Measurements from ENCODE around the gene RASGRF2. TPM values are rescaled to one million over a fixed set of nuclear protein-coding genes. Genes with fewer than 3 reads are reported as not detected.

RASGRF2 gene
- polyA plus RNA-seq, 2 of the 4 experiments (the other 2 are of a cell fraction), result 1.4 to 2.1 TPM

DNA sequence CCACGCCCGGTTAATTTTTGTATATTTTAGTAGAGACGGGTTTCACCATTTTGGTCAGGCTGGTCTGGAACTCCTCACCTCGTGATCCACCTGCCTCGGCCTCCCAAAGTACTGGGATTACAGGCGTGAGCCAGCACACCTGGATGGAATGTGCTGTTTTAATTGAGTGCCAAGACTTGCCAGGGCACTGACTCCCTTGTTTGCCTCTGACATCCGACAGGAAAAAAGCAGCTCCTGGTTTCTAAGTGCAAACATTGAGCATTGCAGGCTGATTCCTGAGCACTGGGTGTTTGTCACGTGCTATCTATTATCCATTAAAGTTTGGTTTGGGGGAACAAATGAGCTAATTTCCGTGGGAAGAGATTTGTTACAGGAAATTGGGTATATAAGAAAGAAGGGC is 202.3 kb downstream of the RASGRF2 start (continued):
- TF ChIP-seq, protein P1, sequence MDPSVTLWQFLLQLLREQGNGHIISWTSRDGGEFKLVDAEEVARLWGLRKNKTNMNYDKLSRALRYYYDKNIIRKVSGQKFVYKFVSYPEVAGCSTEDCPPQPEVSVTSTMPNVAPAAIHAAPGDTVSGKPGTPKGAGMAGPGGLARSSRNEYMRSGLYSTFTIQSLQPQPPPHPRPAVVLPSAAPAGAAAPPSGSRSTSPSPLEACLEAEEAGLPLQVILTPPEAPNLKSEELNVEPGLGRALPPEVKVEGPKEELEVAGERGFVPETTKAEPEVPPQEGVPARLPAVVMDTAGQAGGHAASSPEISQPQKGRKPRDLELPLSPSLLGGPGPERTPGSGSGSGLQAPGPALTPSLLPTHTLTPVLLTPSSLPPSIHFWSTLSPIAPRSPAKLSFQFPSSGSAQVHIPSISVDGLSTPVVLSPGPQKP (IDR thresholded peaks at IDR 0.05; ENCODE audit: low read depth, low read length), result no peak
- TF ChIP-seq MAFK (IDR thresholded peaks at IDR 0.05; ENCODE audit: partially characterized antibody) (no peak), RFX5 (IDR thresholded peaks at IDR 0.05) (no peak)

DNA sequence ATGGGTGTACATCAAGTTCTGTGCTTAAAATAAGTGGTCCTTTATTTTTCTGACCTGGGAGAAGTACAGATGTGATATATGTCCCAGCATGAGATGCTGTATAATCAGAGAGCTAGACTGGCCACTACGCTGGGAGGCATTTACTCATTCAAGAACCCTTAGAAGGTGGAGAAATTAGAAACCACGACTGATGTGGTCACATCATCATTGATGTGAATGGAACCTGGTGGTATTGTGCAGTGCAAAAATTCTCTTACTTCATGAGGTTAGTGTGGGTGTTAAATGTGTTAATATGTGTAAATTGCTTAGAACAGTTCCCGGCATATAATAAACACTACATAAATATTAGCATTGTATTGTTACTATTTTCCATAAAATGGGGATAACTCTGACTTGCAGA is 203.5 kb downstream of the RASGRF2 start:
- 70% methylated on average over 3 of the region's 3 CpGs for WGBS (ENCODE audit: missing lambda C conversion rate)
- ATAC-seq, result no peak
- no peak for FAIRE-seq
- H3K9me3 ChIP-seq, result no peaks in the 10 kb centered on the region
- H3K4me2 ChIP-seq, result no peak overlapping the region
- POLR2A ChIA-PET, result interaction anchor here (0.5 kb wide), 1 partner anchor 80 kb away, joined by 3 read pairs; no protein-coding TSS in a partner anchor
- CTCF ChIA-PET, result interaction anchor here (0.7 to 1.3 kb wide), 4 partner anchors 31 to 492 kb away, joined by 3 to 4 read pairs (median 3); no protein-coding TSS in a partner anchor
- H3K4me1 ChIP-seq, result no peaks in the 10 kb centered on the region
- H3K27ac ChIP-seq, result no peak overlapping the region
- no peak for DNase-seq (ENCODE audit: low read depth in 1 of 2, low spot score in 1 of 2)
- H3K4me3 ChIP-seq, result no peak overlapping the region
- TF ChIP-seq NFE2L2 (conservative IDR thresholded peaks at IDR 0.05; ENCODE audit: low read length), result no peak
- no peak for TF ChIP-seq SMC3 (IDR thresholded peaks at IDR 0.05)
- TF ChIP-seq MYC (IDR thresholded peaks at IDR 0.05; ENCODE audit: borderline replicate concordance, low read length), result no peak
- TF ChIP-seq POLR2AphosphoS2 (conservative IDR thresholded peaks at IDR 0.05; ENCODE audit: low read length), result no peak
- TF ChIP-seq HOXB5 (CRISPR knock-in tag; IDR thresholded peaks at IDR 0.05), result no peak
- no peak for TF ChIP-seq CEBPB (IDR thresholded peaks at IDR 0.05)
- TF ChIP-seq, protein P2, sequence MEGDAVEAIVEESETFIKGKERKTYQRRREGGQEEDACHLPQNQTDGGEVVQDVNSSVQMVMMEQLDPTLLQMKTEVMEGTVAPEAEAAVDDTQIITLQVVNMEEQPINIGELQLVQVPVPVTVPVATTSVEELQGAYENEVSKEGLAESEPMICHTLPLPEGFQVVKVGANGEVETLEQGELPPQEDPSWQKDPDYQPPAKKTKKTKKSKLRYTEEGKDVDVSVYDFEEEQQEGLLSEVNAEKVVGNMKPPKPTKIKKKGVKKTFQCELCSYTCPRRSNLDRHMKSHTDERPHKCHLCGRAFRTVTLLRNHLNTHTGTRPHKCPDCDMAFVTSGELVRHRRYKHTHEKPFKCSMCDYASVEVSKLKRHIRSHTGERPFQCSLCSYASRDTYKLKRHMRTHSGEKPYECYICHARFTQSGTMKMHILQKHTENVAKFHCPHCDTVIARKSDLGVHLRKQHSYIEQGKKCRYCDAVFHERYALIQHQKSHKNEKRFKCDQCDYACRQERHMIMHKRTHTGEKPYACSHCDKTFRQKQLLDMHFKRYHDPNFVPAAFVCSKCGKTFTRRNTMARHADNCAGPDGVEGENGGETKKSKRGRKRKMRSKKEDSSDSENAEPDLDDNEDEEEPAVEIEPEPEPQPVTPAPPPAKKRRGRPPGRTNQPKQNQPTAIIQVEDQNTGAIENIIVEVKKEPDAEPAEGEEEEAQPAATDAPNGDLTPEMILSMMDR (IDR thresholded peaks at IDR 0.05), result no peak
- TF ChIP-seq HOXB13 (CRISPR knock-in tag; IDR thresholded peaks at IDR 0.05; ENCODE audit: low read depth), result no peak
- no peak for TF ChIP-seq TP53 (CRISPR knock-in tag; IDR thresholded peaks at IDR 0.05)
- TF ChIP-seq NR3C1 (IDR thresholded peaks at IDR 0.05), result no peak
- no peak for TF ChIP-seq CBX8 (IDR thresholded peaks at IDR 0.05)

DNA sequence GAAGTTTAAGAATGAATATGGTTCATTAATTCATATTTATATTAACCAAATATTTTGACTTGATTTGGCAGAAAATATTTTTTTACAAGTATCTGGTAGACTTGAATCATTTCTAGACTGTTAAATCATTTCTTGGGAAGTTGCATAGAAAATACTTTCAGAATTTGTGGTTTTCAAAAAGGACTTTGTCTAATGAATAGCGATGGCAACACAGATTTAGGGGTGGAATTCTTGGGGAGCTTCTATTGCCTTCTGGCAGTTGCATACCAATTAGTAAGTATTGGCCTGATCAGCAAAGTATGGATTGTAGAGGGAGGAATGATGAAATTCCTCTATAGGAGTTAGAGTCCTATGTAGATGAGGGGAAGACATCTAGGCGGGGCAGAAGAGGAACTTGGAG is 204.3 kb downstream of the RASGRF2 start:
- 77% methylated on average over 2 of the region's 2 CpGs for WGBS (ENCODE audit: missing lambda C conversion rate)
- CTCF ChIA-PET, result interaction anchor here (0.7 to 1.4 kb wide), 2 partner anchors 15 to 55 kb away, joined by 3 to 4 read pairs; no protein-coding TSS in a partner anchor
- FAIRE-seq, result no peak

DNA sequence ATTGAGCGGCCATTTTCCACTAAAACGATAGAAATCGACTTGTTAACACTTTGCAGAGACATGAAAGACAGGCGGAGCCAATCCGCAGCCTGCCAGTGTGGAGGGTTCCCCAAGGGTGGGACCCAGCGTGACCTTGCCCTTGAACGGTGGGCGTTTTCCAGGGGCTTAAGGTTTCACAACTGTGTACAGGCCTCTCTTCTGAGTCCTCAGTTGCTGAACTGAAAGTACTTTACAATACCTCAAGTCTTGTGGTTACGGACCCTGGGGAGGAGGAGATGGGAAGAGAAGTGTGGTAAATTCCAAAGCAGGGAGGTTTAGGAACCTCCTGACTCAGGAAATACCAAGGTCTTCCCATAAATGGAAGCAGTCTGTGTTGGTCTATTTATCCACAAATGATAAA is 204.8 kb downstream of the RASGRF2 start:
- no peak overlapping the region for H3K4me2 ChIP-seq
- no peak overlapping the region for H3K27ac ChIP-seq
- POLR2A ChIA-PET, result no interaction called here
- no peak overlapping the region for H3K4me3 ChIP-seq
- no peaks in the 10 kb centered on the region for H3K9me3 ChIP-seq
- CTCF ChIA-PET, result interaction anchor here (0.7 to 2.8 kb wide), 25 partner anchors 12 to 478 kb away, joined by 3 to 30 read pairs (median 5); partner anchors contain the start of gene RASGRF2
- DNase-seq (ENCODE audit: low read depth in 1 of 2, low spot score in 1 of 2) (no peak), ATAC-seq (no peak), FAIRE-seq (no peak)
- WGBS (ENCODE audit: missing lambda C conversion rate), result 80% methylated on average over 9 of the region's 9 CpGs
- TF ChIP-seq HDAC2 (IDR thresholded peaks at IDR 0.05) (no peak), EHMT2 (IDR thresholded peaks at IDR 0.05; ENCODE audit: low read depth) (no peak), HOXA7 (CRISPR knock-in tag; IDR thresholded peaks at IDR 0.05) (no peak)
- no peaks in the 10 kb centered on the region for H3K4me1 ChIP-seq

More for the DNA sequence above, 204.3 kb downstream of the RASGRF2 start:
- POLR2A ChIA-PET, result no interaction called here
- no peak for ATAC-seq
- TF ChIP-seq CHD4 (IDR thresholded peaks at IDR 0.05; ENCODE audit: borderline replicate concordance), result no peak
- TF ChIP-seq, protein P3, sequence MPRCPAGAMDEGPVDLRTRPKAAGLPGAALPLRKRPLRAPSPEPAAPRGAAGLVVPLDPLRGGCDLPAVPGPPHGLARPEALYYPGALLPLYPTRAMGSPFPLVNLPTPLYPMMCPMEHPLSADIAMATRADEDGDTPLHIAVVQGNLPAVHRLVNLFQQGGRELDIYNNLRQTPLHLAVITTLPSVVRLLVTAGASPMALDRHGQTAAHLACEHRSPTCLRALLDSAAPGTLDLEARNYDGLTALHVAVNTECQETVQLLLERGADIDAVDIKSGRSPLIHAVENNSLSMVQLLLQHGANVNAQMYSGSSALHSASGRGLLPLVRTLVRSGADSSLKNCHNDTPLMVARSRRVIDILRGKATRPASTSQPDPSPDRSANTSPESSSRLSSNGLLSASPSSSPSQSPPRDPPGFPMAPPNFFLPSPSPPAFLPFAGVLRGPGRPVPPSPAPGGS (IDR thresholded peaks at IDR 0.05), result no peak
- no peak for TF ChIP-seq KDM1A (IDR thresholded peaks at IDR 0.05; ENCODE audit: low read depth)
- TF ChIP-seq TP53 (CRISPR knock-in tag; IDR thresholded peaks at IDR 0.05), result no peak
- Histone ChIP-seq H3K4me2 (no peak overlapping the region), H3K4me3 (no peak overlapping the region), H3K27ac (no peak overlapping the region), H3K9me3 (no peaks in the 10 kb centered on the region), H3K4me1 (no peaks in the 10 kb centered on the region)
- no peak for DNase-seq (ENCODE audit: low read depth in 1 of 2, low spot score in 1 of 2)

All from A549 (cell line).